GM18502 (cell line): Measurements from ENCODE around the gene KLHL21.

ENCODE experiments used
- ATAC-seq: cut with Tn5 transposase; IDR thresholded peaks from one replicate; pipeline ENCODE4 v1.9.1; 2021; ENCODE audit warnings: mild to moderate bottlenecking; ENCODE audit not compliant: unreplicated experiment, poor library complexity

Gene KLHL21

DNA sequence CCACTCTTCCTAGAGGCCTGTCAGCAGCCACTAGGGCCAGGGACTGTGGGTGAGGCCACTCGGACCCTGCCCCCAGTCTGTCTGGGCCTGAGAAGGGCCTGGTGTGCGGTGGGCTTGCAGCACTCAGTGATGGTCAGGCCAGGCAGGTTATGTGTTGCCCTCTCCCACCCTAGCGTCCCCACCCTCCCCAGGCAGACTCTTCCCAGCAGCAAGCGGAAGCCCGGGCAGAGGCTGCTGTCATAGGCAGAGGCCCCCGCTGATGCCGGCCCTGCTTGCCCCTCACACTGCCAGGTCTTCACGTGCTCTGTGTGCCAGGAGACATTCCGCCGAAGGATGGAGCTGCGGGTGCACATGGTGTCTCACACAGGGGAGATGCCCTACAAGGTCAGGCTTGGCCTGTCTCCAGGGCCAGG is 16.3 kb downstream of the KLHL21 start:
- ATAC-seq = no peak

DNA sequence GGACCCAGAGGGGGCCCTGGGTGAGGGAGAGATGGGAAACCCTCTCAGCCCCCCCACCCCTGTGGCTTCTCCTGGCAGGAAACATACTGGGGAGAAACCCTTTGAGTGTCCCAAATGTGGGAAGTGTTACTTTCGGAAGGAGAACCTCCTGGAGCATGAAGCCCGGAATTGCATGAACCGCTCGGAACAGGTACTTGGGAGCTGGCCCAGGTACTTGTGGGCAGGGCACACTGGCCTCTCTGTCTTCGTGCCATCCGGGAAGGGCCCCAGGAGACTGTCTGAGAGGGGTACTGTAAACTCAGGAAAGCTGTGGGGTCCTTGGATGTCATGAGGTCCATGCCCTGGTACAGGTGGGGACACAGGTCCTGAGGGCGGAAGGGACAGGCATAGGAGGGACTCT is 16.8 kb downstream of the KLHL21 start:
- no peak for ATAC-seq

DNA sequence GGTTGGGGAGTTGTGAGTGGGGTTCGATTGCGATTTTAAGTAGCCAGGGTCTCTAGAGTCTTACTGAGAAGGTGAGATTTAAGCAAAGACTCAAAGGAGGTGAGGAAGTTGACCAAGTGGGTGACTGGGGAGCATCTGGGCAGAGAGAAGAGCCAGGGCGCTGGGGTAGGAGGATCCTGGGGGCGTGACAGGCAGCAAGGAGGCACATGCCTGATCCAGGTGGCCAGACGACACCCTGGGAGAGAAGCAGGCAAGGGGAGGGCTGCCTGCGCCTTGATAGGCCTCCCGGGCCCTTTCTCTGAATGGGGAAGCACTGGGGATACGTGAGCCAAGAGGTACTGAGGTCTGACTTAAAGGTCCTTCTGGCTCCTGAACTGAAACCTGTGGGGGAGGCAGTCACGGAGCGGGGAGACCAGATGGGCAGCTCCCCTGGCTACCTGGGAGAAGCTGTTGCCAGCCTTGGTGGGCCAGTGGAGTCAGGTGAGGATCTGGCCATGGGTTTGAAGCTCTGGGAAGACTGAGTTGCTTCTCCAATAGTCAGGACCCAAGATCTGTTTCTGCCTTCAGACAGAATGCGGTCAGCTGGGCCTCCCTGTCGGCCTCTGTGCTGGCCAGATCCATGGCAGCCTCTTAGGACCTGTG is 17.5 kb downstream of the KLHL21 start:
- ATAC-seq = no peak

DNA sequence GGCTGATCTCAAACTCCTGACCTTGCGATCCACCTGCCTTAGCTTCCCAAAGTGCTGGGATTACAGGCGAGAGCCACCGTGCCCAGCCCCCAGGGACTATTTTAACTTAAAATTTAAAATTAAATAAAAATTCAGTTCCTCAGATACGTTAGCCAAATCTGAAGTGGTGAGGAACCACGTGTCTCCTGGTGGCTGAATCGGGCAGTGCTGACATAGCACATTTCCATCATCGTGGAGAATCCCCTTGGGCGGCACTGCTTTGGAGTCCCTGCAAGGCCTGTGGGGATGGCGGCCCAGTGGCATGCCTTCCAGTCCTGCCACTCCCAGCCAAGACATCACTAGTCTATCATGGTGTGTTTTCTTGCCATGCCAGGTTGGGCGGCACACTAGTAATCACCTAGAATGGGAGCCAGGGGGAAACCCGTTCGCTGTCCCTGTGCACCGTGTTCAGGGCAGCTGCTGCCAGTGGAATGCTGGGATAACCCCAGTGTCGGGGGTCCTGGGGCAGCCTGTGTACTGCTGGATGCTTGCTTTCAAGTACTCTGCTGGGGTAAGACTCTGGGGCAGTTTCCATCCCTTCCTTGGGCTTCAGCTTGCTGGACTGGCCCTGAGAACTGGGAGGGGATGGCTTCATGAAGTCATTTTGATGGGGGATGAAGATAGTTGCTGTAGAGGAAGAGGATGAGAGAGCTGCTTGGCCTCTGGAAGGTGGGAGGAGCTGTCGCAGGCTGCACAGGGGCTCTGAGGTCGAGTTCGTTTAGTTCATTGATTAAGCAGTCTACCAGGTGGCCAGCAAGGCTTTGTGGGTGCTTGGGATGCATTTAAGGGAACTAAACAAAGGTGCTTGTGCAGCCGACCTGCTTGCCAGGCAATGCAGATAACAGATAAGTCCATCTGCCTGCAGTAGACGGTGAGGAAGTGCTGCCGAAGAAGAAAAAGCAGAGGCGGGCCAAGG is 18.3 kb downstream of the KLHL21 start:
- no peak for ATAC-seq

DNA sequence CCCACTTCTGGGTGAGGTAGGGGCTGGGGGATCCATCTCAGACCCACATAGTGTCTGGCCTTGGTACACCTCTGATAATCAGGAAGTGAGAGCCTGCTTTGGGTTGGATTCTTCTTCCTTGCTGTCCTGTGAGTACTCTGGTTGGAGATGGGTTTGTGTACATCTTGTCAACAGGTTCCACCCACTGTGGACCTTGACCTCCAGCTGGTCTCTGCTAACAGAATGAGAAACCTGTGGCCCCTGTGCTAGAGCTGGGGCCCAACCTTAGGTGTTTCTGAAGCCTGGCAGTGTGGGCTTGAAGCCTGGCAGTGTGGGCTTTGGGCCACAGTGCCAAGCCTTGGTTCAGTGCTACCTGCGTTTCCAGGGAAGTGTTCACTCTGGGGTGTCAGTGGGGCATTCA is 20.3 kb downstream of the KLHL21 start:
- no peak for ATAC-seq

DNA sequence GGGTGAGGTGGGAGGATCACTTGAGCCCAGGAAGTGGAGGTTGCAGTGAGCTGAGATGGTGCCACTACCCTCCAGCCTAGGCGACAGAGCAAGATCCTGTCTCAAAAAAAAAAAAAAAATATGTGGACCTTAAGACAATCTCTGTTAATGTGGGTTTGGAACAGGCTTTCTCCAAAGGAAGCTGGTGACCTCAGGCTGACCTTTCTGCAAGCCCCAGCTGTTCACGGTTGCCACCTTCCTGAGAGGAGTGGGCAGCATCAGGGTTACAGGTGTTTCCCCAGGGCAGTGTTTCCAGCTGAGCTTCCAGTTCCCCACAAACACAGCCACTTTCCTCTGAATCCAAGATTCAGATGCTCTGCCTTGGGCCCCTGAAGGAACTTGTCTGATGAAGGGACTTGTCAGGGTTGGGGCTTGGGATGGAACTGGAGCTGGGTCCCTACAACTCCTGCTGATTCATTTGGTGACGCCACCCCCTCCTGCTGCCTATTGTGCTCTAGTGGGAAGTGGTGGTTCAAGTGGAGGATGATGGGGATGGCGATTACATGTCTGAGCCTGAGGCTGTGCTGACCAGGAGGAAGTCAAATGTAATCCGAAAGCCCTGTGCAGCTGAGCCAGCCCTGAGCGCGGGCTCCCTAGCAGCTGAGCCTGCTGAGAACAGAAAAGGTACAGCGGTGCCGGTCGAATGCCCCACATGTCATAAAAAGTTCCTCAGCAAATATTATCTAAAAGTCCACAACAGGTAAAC is 20.9 kb downstream of the KLHL21 start:
- ATAC-seq = no peak

DNA sequence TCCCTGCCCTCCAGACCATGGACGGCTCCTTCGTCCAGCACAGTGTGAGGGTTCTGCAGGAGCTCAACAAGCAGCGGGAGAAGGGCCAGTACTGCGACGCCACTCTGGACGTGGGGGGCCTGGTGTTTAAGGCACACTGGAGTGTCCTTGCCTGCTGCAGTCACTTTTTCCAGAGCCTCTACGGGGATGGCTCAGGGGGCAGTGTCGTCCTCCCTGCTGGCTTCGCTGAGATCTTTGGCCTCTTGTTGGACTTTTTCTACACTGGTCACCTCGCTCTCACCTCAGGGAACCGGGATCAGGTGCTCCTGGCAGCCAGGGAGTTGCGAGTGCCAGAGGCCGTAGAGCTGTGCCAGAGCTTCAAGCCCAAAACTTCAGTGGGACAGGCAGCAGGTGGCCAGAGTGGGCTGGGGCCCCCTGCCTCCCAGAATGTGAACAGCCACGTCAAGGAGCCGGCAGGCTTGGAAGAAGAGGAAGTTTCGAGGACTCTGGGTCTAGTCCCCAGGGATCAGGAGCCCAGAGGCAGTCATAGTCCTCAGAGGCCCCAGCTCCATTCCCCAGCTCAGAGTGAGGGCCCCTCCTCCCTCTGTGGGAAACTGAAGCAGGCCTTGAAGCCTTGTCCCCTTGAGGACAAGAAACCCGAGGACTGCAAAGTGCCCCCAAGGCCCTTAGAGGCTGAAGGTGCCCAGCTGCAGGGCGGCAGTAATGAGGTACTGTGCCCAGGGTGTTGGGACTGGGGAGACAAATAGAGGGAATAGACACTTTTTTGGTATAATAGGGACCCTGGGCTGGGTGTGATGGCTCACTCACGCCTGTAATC is 21.9 kb downstream of the KLHL21 start:
- ATAC-seq = no peak

DNA sequence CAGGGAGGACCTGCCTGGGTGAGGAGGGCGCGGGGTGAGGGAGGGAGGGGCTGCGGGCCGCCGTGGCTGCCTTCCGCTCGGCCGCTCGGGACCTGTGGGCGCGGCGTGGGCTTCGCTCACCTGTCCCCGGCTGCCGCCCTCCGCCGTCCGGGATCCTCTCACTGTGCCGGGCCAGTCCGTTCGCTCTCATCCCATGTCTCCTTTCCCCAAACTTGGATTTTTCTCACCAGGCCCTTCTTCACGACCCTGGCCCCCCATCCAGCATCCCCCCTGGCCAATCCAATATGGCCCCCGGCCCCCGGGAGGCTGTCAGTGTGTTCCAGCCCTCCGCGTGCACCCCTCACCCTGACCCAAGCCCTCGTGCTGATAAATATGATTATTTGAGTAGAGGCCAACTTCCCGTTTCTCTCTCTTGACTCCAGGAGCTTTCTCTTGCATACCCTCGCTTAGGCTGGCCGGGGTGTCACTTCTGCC is 22.5 kb downstream of the KLHL21 start:
- no peak for ATAC-seq

DNA sequence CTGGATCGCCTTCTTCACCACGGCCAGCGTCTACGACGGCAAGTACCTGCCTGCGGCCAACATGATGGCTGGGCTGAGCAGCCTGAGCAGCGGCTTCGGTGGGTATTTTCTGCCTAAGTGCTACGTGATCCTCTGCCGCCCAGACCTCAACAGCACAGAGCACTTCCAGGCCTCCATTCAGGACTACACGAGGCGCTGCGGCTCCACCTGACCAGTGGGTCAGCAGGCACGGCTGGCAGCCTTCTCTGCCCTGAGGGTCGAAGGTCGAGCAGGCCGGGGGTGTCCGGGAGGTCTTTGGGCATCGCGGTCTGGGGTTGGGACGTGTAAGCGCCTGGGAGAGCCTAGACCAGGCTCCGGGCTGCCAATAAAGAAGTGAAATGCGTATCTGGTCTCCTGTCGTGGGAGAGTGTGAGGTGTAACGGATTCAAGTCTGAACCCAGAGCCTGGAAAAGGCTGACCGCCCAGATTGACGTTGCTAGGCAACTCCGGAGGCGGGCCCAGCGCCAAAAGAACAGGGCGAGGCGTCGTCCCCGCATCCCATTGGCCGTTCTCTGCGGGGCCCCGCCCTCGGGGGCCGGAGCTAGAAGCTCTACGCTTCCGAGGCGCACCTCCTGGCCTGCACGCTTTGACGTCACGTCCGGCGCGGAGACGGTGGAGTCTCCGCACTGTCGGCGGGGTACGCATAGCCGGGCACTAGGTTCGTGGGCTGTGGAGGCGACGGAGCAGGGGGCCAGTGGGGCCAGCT is 23.1 kb downstream of the KLHL21 start, which contains the start of gene ZBTB48:
Gene ZBTB48 (plus strand): TSS at position 621 of the 745 bp plus-strand sequence. CDS start 616 bp downstream, outside the sequence.
- ATAC-seq = peak; percentile 93

DNA sequence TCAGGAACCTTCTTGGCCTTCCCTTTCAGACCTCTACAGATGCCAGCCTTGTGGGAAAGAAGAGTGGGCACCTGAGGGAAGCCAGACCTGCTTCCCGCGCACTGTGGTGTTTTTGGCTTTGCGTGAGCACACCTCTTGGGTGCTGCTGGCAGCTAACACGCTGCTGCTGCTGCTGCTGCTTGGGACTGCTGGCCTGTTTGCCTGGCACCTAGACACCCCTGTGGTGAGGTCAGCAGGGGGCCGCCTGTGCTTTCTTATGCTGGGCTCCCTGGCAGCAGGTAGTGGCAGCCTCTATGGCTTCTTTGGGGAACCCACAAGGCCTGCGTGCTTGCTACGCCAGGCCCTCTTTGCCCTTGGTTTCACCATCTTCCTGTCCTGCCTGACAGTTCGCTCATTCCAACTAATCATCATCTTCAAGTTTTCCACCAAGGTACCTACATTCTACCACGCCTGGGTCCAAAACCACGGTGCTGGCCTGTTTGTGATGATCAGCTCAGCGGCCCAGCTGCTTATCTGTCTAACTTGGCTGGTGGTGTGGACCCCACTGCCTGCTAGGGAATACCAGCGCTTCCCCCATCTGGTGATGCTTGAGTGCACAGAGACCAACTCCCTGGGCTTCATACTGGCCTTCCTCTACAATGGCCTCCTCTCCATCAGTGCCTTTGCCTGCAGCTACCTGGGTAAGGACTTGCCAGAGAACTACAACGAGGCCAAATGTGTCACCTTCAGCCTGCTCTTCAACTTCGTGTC is 23.9 kb downstream of the KLHL21 start:
- no peak for ATAC-seq

DNA sequence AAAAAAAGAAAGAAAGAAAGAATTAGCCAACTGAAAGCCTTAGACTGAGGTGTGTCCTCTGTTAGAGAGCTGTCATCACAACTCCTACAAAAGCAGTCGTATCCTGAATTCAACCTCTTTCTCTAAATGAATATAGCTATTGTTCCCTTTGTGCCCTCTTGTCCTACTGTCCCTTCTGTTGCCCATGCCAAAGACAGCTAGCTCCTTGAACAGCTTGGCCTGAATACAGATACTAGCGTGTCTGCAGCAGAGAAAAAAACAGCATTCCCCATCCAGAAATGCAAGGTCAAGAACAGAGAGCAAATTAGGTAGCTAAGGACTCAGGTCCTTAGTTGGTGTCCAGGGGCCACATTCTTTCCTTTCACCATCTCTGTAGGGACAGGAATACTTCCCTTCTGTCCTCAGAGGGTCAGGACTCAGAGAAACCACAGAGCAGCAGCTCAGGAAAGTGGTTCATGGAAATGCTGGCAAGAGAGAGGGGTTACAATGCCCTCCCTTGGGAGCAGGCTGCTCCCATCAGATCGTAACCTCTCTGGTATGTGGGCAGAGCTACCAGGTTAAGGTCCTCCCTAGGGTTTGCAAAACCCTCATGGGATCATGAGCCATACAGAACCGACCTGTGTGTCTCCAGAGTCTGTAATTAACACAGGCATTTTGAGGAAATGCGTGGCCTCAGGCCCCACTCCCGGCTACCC is 24.7 kb downstream of the KLHL21 start:
- no peak for ATAC-seq

DNA sequence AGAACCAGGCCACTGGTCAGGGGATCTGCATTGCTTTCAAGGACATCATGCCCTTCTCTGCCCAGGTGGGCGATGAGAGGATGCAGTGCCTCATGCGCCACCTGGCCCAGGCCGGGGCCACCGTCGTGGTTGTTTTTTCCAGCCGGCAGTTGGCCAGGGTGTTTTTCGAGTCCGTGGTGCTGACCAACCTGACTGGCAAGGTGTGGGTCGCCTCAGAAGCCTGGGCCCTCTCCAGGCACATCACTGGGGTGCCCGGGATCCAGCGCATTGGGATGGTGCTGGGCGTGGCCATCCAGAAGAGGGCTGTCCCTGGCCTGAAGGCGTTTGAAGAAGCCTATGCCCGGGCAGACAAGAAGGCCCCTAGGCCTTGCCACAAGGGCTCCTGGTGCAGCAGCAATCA is 27.9 kb downstream of the KLHL21 start:
- ATAC-seq = no peak

DNA sequence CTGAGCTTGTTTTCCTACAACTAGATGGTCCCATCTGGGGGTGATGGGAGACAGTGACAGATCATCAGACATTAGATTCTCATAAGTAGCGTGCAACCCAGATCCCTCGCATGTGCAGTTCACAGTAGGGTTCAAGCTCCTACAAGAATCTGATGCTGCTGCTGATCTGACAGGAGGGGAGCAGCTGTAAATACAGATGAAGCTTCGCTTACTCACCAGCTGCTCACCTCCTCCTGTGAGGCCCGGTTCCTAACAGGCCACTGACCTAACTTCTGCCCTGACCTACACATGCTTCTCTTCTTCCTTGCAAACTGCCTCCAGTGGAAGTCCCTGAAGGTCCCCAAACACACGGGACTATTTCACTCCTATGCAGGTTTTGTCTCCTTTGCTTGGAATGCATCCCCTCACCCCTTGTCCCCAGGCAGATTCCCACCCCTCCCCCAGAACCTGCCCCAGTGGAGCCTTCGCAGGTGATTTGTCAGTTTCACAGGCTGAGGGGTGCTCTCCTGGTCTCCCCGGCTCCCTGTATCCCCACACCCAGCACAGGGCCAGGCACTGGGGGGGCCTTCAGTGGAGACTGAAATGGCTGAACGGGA is 28.5 kb downstream of the KLHL21 start:
- ATAC-seq = no peak

DNA sequence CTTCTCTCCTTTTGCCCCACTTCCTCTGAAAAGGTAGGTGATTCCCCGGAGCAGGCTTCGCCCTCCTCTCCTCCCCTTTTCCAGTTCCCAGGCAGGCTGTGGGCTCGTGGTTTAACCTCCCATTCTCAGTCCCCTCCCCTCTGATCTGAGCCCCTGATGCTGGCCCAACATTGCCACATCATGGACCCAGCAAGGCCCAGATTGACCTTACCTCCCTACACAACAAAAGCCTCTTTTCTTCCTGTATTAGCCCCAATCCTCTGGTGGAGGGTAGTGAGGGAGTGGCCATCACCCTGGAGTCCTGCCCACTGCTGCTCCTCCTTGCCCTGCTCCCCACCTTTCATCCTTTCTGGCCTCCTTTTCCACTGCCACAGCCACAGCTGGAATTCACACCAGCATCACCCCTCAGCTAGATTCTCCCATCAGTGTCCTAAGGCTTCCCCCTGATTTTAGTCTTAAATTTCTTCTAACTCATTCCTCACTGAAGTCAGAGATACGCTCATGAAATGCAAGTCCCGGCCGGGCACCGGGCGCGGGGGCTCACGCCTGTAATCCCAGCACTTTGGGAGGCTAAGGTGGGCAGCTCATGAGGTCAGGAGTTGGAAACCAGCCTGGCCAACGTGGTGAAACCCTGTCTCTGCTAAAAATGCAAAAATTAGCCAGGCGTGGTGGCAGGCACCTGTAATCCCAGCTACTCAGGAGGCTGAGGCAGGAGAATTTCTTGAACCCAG is 29.9 kb downstream of the KLHL21 start:
- ATAC-seq = no peak

DNA sequence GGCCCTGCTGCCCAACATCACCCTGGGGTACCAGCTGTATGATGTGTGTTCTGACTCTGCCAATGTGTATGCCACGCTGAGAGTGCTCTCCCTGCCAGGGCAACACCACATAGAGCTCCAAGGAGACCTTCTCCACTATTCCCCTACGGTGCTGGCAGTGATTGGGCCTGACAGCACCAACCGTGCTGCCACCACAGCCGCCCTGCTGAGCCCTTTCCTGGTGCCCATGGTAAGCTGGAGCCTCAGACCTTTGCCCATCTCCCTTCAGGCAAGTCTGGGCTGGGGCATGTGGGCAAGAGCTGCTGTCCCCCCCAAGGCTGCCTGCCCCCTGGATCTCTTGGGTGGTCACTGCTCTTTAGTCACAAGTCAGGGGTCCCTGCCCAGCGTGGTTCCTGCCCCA is 31.7 kb downstream of the KLHL21 start:
- ATAC-seq = no peak

DNA sequence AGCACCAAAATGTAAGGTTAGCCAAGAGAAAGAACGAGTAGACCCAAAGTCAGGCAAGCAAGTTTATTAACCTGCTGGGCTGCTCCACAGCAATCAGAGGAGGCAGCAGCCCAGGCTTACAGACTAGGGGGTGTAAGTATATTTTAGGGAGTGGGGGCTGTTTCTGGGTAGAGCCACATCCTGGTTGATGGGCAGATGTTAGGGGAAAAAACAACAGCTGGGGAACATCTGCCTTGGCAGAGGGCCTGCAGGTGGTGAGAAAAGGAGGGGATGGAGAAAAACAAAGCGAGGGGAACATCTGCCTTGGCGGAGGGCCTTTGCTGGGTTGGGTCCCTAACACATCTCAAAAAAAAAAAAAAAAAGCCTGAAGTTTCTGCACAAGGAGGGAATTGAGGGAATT is 32.6 kb downstream of the KLHL21 start:
- ATAC-seq = no peak

DNA sequence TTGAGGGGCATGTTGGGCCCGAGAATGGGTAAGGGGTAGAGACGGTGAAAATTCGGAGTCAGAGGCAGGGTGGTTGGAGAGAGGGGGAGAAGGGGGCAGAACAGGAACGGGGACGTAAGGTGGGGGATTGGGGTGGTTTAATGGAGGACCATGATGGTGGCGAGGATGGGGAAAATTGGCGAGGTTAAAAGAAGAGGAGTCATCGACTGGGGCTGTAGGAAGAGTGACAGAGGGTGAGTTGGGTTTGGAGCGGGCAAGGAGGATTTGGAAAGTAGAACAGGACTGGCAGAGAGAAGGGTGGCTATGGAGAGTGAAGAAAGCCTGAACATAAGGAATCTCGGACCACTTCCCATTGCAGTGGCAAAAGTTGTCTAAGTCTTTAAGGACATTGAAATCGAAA is 33.6 kb downstream of the KLHL21 start:
- ATAC-seq = no peak
